Lower lobe of right lung (tissue), 2 donors: ENCODE measurements around the gene MTHFSD. TPM values are rescaled to one million over a fixed set of nuclear protein-coding genes. Genes with fewer than 3 reads are reported as not detected.

Source experiments
- ATAC-seq, 2 donors: fragments of 200-7000 bp; cut with Tn5 transposase; one replicate each; pipeline ENCODE4 v1.9.1; 2020 to 2022; ENCODE audit warnings: mild to moderate bottlenecking in 2 of 2, moderate library complexity in 2 of 2
- DNase-seq: peaks from one replicate; pipeline ENCODE4 v3.0.0-alpha.2; 2020
- H3K27ac ChIP-seq: fragments of 200-600 bp; one replicate; pipeline ENCODE4 v1.8.0; 2022
- H3K27me3 ChIP-seq: fragments of 200-600 bp; one replicate; pipeline ENCODE4 v1.8.0; 2022; ENCODE audit warnings: low read depth
- H3K36me3 ChIP-seq: fragments of 200-600 bp; one replicate; pipeline ENCODE4 v1.8.0; 2022; ENCODE audit warnings: mild to moderate bottlenecking
- H3K4me1 ChIP-seq: fragments of 200-600 bp; one replicate; pipeline ENCODE4 v1.8.0; 2022
- H3K4me3 ChIP-seq: fragments of 200-600 bp; one replicate; pipeline ENCODE4 v1.8.0; 2022; ENCODE audit warnings: mild to moderate bottlenecking
- H3K9me3 ChIP-seq: fragments of 200-600 bp; one replicate; pipeline ENCODE4 v1.8.0; 2022
- intact Hi-C: fragments of 100-400 bp; cut with DNase I; formaldehyde crosslinking; loops from one replicate; pipeline ENCODE4 v1.11.0; 2022
- total RNA-seq: library from RNA; stranded (reverse); fragmentation: NEBNext Ultra II Directional; extraction: Animal tissue kit (Norgen Biotek cat#: 25700); gene quantifications from one replicate; pipeline ENCODE4 v1.2.1, GENCODE V29; 2021
- TF ChIP-seq, protein P1 (sequence below): fragments of 200-600 bp; IDR thresholded peaks from one replicate; pipeline ENCODE4 v1.8.0; 2022; ENCODE audit warnings: antibody characterized with exemption, mild to moderate bottlenecking
- donor health status: DM: no; HTN: yes; CAD: no; lungs with severe emphysema.

The MTHFSD gene
- total RNA-seq, 1 donor from 2014 or later, result 21.2 TPM

DNA sequence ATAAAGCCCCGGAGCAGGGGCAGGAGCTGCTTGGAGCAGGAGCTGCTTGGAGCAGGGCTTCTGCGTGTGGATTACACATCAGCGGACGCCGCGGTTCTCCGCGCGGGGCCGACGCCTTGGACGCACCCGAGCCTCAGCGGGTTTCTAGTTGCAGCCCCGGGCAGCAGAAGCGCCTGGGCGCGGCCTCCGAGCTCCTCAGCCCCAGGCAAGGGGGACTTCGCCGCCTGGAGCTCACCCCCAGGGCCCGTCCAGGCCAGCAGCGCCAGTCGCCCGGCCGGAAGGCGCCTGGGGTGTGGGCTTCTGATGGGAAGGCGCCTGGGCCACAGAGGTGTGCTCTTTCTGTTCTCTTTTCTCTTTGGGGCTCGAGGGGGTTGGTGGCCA, 38.4 kb downstream of the MTHFSD start:
- no peaks in the 10 kb centered on the region for H3K9me3 ChIP-seq
- DNase-seq, result no peak
- peak overlapping the region; percentile 66 for H3K4me3 ChIP-seq
- H3K27ac ChIP-seq, result peak overlapping the region; percentile 89
- peaks cover 76% of the 10 kb centered on the region for H3K27me3 ChIP-seq
- no peaks in the 10 kb centered on the region for H3K36me3 ChIP-seq
- H3K4me1 ChIP-seq, result peaks cover 22% of the 10 kb centered on the region
- intact Hi-C loops, result no loop called here
- TF ChIP-seq, protein P1, sequence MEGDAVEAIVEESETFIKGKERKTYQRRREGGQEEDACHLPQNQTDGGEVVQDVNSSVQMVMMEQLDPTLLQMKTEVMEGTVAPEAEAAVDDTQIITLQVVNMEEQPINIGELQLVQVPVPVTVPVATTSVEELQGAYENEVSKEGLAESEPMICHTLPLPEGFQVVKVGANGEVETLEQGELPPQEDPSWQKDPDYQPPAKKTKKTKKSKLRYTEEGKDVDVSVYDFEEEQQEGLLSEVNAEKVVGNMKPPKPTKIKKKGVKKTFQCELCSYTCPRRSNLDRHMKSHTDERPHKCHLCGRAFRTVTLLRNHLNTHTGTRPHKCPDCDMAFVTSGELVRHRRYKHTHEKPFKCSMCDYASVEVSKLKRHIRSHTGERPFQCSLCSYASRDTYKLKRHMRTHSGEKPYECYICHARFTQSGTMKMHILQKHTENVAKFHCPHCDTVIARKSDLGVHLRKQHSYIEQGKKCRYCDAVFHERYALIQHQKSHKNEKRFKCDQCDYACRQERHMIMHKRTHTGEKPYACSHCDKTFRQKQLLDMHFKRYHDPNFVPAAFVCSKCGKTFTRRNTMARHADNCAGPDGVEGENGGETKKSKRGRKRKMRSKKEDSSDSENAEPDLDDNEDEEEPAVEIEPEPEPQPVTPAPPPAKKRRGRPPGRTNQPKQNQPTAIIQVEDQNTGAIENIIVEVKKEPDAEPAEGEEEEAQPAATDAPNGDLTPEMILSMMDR, result no peak
- ATAC-seq, result peak in 1 of 2 donors; percentile 5

DNA sequence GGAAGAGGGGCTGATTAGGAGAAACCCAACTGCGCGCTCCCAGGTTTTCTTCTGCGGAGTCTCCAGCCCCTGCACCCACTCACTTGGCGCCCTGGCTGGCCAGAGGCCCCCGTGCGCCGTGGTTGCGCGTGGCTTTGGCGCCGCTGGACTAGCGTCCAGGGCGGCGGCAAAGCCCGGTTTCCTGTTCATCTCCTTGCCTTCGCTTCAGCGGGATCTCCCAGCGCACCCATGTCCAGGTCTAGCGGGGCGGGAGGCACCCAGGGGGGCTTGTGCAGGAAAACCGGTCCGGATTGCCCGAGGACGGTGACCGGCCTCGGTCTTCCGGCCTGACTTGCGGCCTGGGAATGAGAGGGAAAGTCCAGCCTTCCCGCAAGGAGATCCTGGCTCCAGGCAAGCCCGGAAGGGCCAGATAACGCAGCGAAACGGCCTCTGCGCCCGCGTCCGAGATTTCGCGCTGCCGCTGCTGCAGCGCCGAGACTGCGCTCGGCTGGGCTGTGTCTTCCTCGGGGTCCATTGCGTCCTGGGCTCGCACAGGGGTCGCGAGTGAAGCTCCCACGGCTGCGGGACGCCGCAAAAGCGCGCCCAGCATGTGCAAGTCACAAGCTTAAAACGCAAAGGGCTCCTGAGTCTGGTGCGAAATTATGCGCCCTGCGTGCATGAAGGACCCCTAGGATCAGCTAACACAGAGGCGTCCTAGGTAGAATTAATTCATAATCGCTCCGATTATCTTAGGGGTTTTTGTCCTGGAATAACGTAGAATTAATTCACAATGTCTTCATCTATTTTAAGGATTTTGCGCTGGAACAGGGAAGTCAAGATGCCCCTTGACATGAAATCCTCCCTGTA, 39.0 kb downstream of the MTHFSD start:
- ATAC-seq (no peak), DNase-seq (no peak)
- H3K4me3 ChIP-seq, result peak overlapping the region; percentile 66
- no peaks in the 10 kb centered on the region for H3K9me3 ChIP-seq
- peaks cover 22% of the 10 kb centered on the region for H3K4me1 ChIP-seq
- TF ChIP-seq, protein P1, result no peak
- intact Hi-C loops, result no loop called here
- peak overlapping the region; percentile 89 for H3K27ac ChIP-seq
- no peaks in the 10 kb centered on the region for H3K36me3 ChIP-seq
- peaks cover 78% of the 10 kb centered on the region for H3K27me3 ChIP-seq

DNA sequence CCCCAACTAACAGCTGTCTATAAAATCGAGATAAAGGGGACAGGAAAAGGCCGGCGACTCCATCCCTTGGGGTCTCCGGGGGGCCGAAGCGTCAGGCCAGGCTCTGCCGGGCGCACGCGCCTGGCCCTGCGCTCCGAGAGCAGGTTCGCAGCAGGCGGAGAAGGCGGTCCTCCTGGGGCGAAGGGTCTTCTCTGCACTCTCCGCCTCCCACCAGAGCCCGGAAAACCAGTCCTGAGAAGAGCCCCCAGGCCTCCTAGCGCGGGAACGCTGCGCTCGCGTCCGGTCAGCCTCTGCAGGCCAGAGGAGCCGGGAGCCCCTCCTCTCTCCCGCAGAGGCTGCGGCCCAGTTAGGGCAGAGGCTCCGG, 39.6 kb downstream of the MTHFSD start:
- TF ChIP-seq, protein P1, result no peak
- Histone ChIP-seq H3K27ac (peak overlapping the region; percentile 89), H3K36me3 (no peaks in the 10 kb centered on the region), H3K9me3 (no peaks in the 10 kb centered on the region), H3K4me1 (peaks cover 16% of the 10 kb centered on the region), H3K4me3 (peak overlapping the region; percentile 66), H3K27me3 (peaks cover 75% of the 10 kb centered on the region)
- intact Hi-C loops, result no loop called here
- DNase-seq, result no peak
- no peak for ATAC-seq

DNA sequence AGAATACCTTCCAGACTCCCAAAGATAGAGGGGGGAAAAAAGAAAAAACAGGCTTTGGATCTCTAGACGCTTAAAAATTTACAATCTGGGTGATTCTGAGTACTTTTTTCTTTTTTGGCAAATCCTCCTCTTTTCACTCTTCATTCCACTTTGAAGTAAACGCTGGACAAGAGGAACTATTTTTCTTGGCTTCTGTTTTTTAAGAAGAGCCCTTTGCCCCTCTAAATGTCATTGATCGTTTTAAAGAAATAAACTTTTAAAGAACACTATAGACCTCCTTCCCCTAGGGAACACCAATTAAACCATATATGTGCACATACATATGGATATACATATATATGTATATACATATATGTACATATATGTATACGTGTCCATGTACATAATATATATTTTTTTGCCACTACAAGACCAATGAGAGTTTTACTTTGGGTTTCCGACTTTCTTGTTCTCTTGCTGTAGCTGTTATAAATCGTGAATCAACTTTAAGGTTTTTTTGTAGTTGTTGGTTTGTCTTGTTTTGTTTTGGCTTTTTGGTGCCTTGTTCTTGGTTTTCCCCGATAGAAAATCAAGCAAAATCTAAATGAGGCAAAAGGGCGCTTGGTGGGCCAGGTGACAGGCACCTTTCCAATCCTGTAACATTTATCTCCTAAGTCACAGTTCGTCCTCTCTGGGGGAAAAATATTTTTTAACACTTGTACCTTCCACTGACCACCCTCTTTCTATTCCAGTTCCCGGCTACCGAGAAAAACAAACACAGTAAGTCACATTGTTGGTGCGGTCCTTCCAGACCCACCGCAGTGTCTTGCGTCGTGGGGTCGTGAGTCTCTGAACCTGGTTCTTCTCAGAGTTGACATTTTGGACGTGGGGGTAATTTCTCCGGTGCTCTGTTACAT, 40.3 kb downstream of the MTHFSD start:
- intact Hi-C loops, result no loop called here

More for the DNA sequence above, 40.3 kb downstream of the MTHFSD start:
- TF ChIP-seq, protein P1, result no peak
- Histone ChIP-seq H3K36me3 (no peaks in the 10 kb centered on the region), H3K9me3 (no peaks in the 10 kb centered on the region), H3K4me3 (peak overlapping the region; percentile 66), H3K4me1 (peaks cover 15% of the 10 kb centered on the region), H3K27ac (peak overlapping the region; percentile 89), H3K27me3 (peaks cover 73% of the 10 kb centered on the region)
- DNase-seq (no peak), ATAC-seq (no peak)
